ENCODE results near the gene SULT1C2. TPM values are rescaled to one million over a fixed set of nuclear protein-coding genes. Genes with fewer than 3 reads are reported as not detected.

Gene SULT1C2
- total and polyA plus RNA-seq, 2 donors (not counting 1 experiment from before 2014, with no cell fraction given): not detected

DNA sequence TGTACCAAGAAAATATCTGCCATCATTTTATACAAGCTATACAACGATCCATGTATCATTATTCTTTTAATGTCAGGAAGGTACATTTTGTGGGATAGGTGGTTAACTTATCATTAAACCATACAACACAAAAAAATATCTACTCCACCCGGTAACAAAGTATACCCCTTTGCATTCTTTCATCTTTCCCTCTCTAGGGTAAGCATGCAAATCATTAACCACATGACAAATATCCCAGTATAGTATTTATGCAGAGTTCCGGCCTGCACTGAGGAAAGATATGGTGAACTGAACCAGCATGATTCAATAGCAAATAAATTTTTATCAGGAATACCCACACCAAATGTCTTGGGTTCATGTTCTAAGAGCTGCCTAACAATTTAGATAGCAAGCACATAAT lies 22.5 kb upstream of the SULT1C2 start:
- ChIA-PET CTCF (no interaction called here), POLR2A (no interaction called here)
- Mint-ChIP-seq H3K27me3 (peaks cover 11% of the 10 kb centered on the region), H3K4me1 (no peaks in the 10 kb centered on the region), H3K4me3 (no peak overlapping the region), H3K9me3 (ENCODE audit: insufficient read depth) (no peaks in the 10 kb centered on the region), H3K27ac (no peak overlapping the region)
- no peaks in the 10 kb centered on the region for H3K79me2 ChIP-seq (ENCODE audit: control insufficient read depth, insufficient read depth, low read length)
- H3K9me3 ChIP-seq (ENCODE audit: control extremely low read depth in 1 of 3, control insufficient read depth in 2 of 3, insufficient read depth in 1 of 3, low read length in 2 of 3): peaks cover 0 to 1% (median 0%) of the 10 kb centered on the region in 3 donors
- H3K9ac ChIP-seq (ENCODE audit: low read length): no peak overlapping the region
- intact Hi-C loops (cut with micrococcal nuclease): no loop called here
- no peak overlapping the region for H3K4me3 ChIP-seq (ENCODE audit: control extremely low read depth in 1 of 5, extremely low read depth in 1 of 5, insufficient read depth in 1 of 5, low read depth in 2 of 5, low read length in 4 of 5)
- peaks cover 0 to 3% (median 0%) of the 10 kb centered on the region in 4 experiments for H3K27me3 ChIP-seq (replicated peaks in 1 of 4; ENCODE audit: control extremely low read depth in 1 of 4, control insufficient read depth in 3 of 4, insufficient read depth in 4 of 4, low read length in 3 of 4)
- H3K4me2 ChIP-seq (replicated peaks; ENCODE audit: low read depth, low read length, poor library complexity, severe bottlenecking): no peak overlapping the region
- H2AFZ ChIP-seq (ENCODE audit: insufficient read depth, low read depth, low read length, poor library complexity, severe bottlenecking): no peak overlapping the region
- H4K20me1 ChIP-seq (ENCODE audit: control insufficient read depth, insufficient read depth, low read length, poor library complexity, severe bottlenecking): no peaks in the 10 kb centered on the region
- no peaks in the 10 kb centered on the region for H3K36me3 ChIP-seq (replicated peaks in 1 of 2; ENCODE audit: control extremely low read depth in 1 of 2, control insufficient read depth in 1 of 2, extremely low read depth in 1 of 2, insufficient read depth in 2 of 2, low read length in 1 of 2)
- DNase-seq (no peak), ATAC-seq (ENCODE audit: low read depth) (no peak)
- H3K4me1 ChIP-seq (ENCODE audit: control insufficient read depth in 2 of 2, insufficient read depth in 2 of 2, low read length in 2 of 2): no peaks in the 10 kb centered on the region
- H3K27ac ChIP-seq (ENCODE audit: low read length in 2 of 2): no peak overlapping the region
- no CpG with 5 or more reads among the region's 3 CpGs for WGBS (ENCODE audit: insufficient coverage)
- TF ChIP-seq CTCF (IDR thresholded peaks at IDR 0.05) (no peak), EZH2 (IDR thresholded peaks at IDR 0.05; ENCODE audit: borderline replicate concordance, insufficient read depth, low read depth, low read length, poor library complexity, severe bottlenecking) (no peak)

DNA sequence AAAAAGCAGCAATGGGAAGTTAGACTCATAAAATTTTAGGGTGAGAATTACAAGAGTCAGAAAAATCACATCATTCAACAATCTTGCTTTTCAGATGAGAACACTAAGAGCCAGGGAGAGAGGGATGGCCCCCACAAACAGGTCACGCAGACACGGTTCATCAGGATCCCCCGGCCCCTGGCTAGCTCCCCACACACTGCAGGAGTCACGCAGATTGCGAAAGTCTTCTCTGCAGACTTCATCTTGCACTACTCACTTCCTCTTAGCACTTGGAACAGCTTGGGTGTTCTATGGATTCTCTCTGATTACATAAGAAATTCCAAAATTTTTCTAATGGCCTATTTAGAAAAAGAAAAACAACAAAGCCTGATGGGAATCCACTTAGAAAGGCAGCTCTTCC lies 21.6 kb upstream of the SULT1C2 start:
- WGBS (ENCODE audit: insufficient coverage): 49% methylated on average over 4 of the region's 5 CpGs
- CTCF ChIA-PET: no interaction called here
- TF ChIP-seq EZH2 (IDR thresholded peaks at IDR 0.05; ENCODE audit: borderline replicate concordance, insufficient read depth, low read depth, low read length, poor library complexity, severe bottlenecking): no peak
- no peak for TF ChIP-seq CTCF (IDR thresholded peaks at IDR 0.05)

More for the DNA sequence above, 21.6 kb upstream of the SULT1C2 start:
- H3K27me3 Mint-ChIP-seq: peaks cover 11% of the 10 kb centered on the region
- Histone ChIP-seq H3K4me2 (replicated peaks; ENCODE audit: low read depth, low read length, poor library complexity, severe bottlenecking) (no peak overlapping the region), H3K79me2 (ENCODE audit: control insufficient read depth, insufficient read depth, low read length) (no peaks in the 10 kb centered on the region), H2AFZ (ENCODE audit: insufficient read depth, low read depth, low read length, poor library complexity, severe bottlenecking) (no peak overlapping the region), H3K4me1 (ENCODE audit: control insufficient read depth in 2 of 2, insufficient read depth in 2 of 2, low read length in 2 of 2) (no peaks in the 10 kb centered on the region), H3K9me3 (ENCODE audit: control extremely low read depth in 1 of 3, control insufficient read depth in 2 of 3, insufficient read depth in 1 of 3, low read length in 2 of 3) (peaks cover 0 to 1% (median 0%) of the 10 kb centered on the region in 3 donors), H3K27me3 (replicated peaks in 1 of 4; ENCODE audit: control extremely low read depth in 1 of 4, control insufficient read depth in 3 of 4, insufficient read depth in 4 of 4, low read length in 3 of 4) (peaks cover 0 to 3% (median 0%) of the 10 kb centered on the region in 4 experiments), H3K4me3 (ENCODE audit: control extremely low read depth in 1 of 5, extremely low read depth in 1 of 5, insufficient read depth in 1 of 5, low read depth in 2 of 5, low read length in 4 of 5) (no peak overlapping the region), H3K36me3 (replicated peaks in 1 of 2; ENCODE audit: control extremely low read depth in 1 of 2, control insufficient read depth in 1 of 2, extremely low read depth in 1 of 2, insufficient read depth in 2 of 2, low read length in 1 of 2) (no peaks in the 10 kb centered on the region), H3K27ac (ENCODE audit: low read length in 2 of 2) (no peak overlapping the region), H4K20me1 (ENCODE audit: control insufficient read depth, insufficient read depth, low read length, poor library complexity, severe bottlenecking) (no peaks in the 10 kb centered on the region), H3K9ac (ENCODE audit: low read length) (no peak overlapping the region)
- no peaks in the 10 kb centered on the region for H3K4me1 Mint-ChIP-seq
- intact Hi-C loops (cut with micrococcal nuclease): no loop called here
- ATAC-seq (ENCODE audit: low read depth) (no peak), DNase-seq (no peak)
- H3K9me3 Mint-ChIP-seq (ENCODE audit: insufficient read depth): no peaks in the 10 kb centered on the region
- POLR2A ChIA-PET: no interaction called here
- H3K4me3 Mint-ChIP-seq: no peak overlapping the region
- no peak overlapping the region for H3K27ac Mint-ChIP-seq
